ENCODE results near the gene SPO11. TPM values are rescaled to one million over a fixed set of nuclear protein-coding genes. Genes with fewer than 3 reads are reported as not detected.
A peak's percentile ranks its signal among the peaks of the same experiment; 100 is the strongest.

SPO11 gene
- total RNA-seq: not detected in 2 replicates
- long read RNA-seq: 0 reads

DNA sequence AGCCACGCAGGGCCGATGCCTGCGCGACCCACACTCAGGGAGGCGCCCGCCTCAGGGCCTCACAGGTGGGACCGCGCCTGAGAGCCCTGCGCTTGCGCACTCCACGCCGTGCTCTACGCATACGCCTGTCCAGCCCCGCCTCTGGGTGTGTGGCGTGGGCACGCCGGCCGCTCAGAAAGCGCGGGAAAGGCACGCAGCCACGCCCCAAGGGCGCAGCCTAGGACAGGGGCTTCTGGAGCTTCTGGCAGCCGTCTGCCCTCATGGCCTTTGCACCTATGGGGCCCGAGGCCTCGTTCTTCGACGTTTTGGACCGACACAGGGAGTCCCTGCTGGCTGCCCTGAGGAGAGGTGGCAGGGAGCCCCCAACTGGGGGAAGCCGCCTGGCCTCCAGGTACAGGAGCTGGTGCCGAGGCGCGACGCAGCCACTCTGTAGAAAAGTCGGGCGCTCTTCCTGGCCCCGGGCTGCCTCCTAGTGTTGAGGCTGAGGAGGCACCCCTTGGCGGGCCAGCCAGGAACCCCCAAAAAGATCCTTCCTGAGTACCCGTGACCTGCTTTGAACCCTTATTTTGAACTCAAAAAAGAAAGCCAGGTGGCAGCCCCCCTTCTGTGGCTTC lies at the start of gene SPO11:
SPO11 (plus strand) TSS at position 196 of the 614 bp plus-strand sequence; CDS start at position 261, 65 bp downstream.
- Mint-ChIP-seq H3K4me1 (no peaks in the 10 kb centered on the region), H3K4me3 (no peak within 1 kb of the TSS), H3K27ac (ENCODE audit: unreplicated experiment) (no peak within 1 kb of the TSS), H3K36me3 (ENCODE audit: low read depth) (no peaks in the 10 kb centered on the region), H3K9me3 (no peaks in the 10 kb centered on the region), H3K27me3 (ENCODE audit: low read depth) (peaks cover 29% of the 10 kb centered on the region)
- DNase-seq (ENCODE audit: low read depth, low spot score): peak; percentile 14
- peak; percentile 51 for TF ChIP-seq CTCF (conservative IDR thresholded peaks at IDR 0.05)

DNA sequence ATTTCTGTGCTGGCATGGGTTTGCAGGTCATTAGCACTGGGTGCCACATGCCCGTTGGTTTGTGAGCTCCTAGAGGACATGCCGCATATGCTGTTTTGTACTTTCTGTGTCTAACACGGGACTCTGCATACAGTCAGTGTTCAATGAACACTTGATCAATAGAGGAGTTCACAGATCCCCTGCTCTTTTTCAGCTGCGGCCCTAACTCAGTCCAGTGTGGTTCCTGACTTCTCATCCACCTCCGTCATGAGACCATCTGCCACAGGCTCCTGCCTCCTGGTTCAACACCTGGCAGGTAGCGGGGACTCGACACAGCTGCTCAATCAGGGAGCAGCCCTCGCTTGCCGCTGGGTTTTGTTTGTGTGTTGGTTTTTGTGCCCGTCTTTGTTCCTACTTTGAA lies 49.4 kb upstream of the SPO11 start:
- H3K4me1 Mint-ChIP-seq: peaks cover 53% of the 10 kb centered on the region
- no peaks in the 10 kb centered on the region for H3K36me3 Mint-ChIP-seq (ENCODE audit: low read depth)
- no peak for TF ChIP-seq CTCF (conservative IDR thresholded peaks at IDR 0.05)
- peak overlapping the region; percentile 5 for H3K4me3 Mint-ChIP-seq
- no peaks in the 10 kb centered on the region for H3K27me3 Mint-ChIP-seq (ENCODE audit: low read depth)
- no peak overlapping the region for H3K27ac Mint-ChIP-seq (ENCODE audit: unreplicated experiment)
- no peaks in the 10 kb centered on the region for H3K9me3 Mint-ChIP-seq
- no peak for DNase-seq (ENCODE audit: low read depth, low spot score)

DNA sequence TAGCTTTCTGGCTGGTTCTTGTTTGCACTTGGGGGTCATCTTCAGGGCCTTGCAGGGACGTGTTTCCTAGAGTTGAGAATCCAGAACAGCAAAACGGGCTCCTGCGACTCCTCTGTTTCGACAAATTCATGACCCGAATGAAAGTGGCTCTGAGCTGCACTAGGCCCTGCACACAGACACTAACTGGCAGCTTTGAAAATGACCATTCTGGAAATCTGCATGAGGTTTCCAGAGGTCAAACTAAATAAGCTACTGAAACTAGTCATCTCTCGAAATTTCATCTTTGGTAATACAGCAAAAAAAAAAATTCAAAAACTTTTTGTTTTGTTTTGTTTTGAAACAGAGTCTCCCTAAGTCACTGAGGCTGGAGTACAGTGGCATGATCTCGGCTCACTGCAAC lies 47.7 kb upstream of the SPO11 start:
- Mint-ChIP-seq H3K9me3 (no peaks in the 10 kb centered on the region), H3K27ac (ENCODE audit: unreplicated experiment) (no peak overlapping the region), H3K4me1 (peaks cover 54% of the 10 kb centered on the region), H3K36me3 (ENCODE audit: low read depth) (no peaks in the 10 kb centered on the region), H3K4me3 (no peak overlapping the region), H3K27me3 (ENCODE audit: low read depth) (no peaks in the 10 kb centered on the region)
- DNase-seq (ENCODE audit: low read depth, low spot score): no peak
- no peak for TF ChIP-seq CTCF (conservative IDR thresholded peaks at IDR 0.05)

DNA sequence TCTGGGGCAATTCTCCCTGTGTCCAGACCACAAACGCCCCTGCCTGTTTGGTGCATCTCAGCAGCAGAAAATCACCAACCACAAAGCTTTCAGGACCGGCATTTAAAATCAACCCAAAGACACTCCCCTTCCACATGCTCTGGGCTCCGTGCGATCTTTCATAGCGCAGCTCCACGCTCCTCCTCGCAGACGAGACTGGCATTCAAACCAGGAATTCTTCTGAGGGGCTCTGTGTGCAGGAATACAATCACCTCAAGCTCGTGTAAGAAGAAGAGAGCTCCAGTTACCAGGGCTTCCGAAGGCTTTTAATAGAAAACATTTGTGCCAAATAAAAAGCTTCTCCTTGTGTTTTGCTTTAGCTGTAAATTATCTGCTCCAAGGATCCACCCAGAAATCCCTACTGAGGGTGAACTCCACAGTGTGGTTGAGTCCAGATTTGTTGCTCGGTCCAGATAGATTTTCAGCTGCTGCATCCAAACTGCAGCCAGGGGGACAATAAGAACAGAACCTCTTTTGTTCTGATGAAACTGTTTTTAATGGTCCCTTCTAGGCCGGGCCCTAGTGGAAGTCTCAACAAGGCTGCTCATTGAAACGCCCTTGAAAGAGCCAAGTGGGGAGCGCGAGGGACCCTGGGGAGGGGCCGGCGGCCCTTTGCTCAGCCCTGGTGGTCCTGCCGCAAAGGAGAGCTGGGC lies 46.8 kb upstream of the SPO11 start:
- peak; percentile 63 for DNase-seq (ENCODE audit: low read depth, low spot score)
- peaks cover 59% of the 10 kb centered on the region for H3K4me1 Mint-ChIP-seq
- H3K27ac Mint-ChIP-seq (ENCODE audit: unreplicated experiment): peak overlapping the region; percentile 93

GRCh38 chr20:57283860-57284259 lies 45.7 kb upstream of the SPO11 start:
- Mint-ChIP-seq H3K36me3 (ENCODE audit: low read depth) (no peaks in the 10 kb centered on the region), H3K4me3 (peak overlapping the region; percentile 70), H3K4me1 (peaks cover 69% of the 10 kb centered on the region), H3K9me3 (no peaks in the 10 kb centered on the region), H3K27ac (ENCODE audit: unreplicated experiment) (peak overlapping the region; percentile 44), H3K27me3 (ENCODE audit: low read depth) (no peaks in the 10 kb centered on the region)
- DNase-seq (ENCODE audit: low read depth, low spot score): no peak
- TF ChIP-seq CTCF (conservative IDR thresholded peaks at IDR 0.05): no peak

More for the DNA sequence above, 46.8 kb upstream of the SPO11 start:
- H3K4me3 Mint-ChIP-seq: peak overlapping the region; percentile 70
- H3K9me3 Mint-ChIP-seq: no peaks in the 10 kb centered on the region
- no peaks in the 10 kb centered on the region for H3K27me3 Mint-ChIP-seq (ENCODE audit: low read depth)
- H3K36me3 Mint-ChIP-seq (ENCODE audit: low read depth): no peaks in the 10 kb centered on the region
- TF ChIP-seq CTCF (conservative IDR thresholded peaks at IDR 0.05): no peak
